Stimulated activated CD4-positive, alpha-beta T cell treated with anti-CD3 and anti-CD28 coated beads, Interleukin-1b, Interleukin-23, amount 100 ng/mL, for 24 hours (primary cell): Measurements from ENCODE around the gene AGRN.
"Not testable (repeated sequence)": the region's sequence is repeated elsewhere in the genome, so short reads cannot be mapped to it uniquely, and the experiment has no call there.

Experiments
- DNase-seq, 4 experiments: peaks; one replicate each; pipeline ENCODE4 v3.0.0-alpha.2; 2020; ENCODE audit warnings: low read depth in 4 of 4, low spot score in 1 of 4

The AGRN gene

GRCh38 chr1:1019122-1019999 is 559 bp upstream of the AGRN start:
- DNase-seq = peak; percentile 58 to 73 (median 62)

- no peak for DNase-seq
Measured at GRCh38 chr1:1020415-1021009, 592 bp downstream of the AGRN start.

GRCh38 chr1:1021010-1021919 is 1.3 kb downstream of the AGRN start:
- no peak for DNase-seq

- no peak for DNase-seq
Measured at GRCh38 chr1:1021920-1022259, 2.0 kb downstream of the AGRN start.

GRCh38 chr1:1022302-1023009 is 2.5 kb downstream of the AGRN start:
- DNase-seq = no peak

GRCh38 chr1:1023700-1024099 is 3.8 kb downstream of the AGRN start:
- no peak for DNase-seq

GRCh38 chr1:1024149-1024770 is 4.3 kb downstream of the AGRN start:
- no peak for DNase-seq

GRCh38 chr1:1024771-1025699 is 5.1 kb downstream of the AGRN start:
- DNase-seq = no peak

- no peak for DNase-seq
Measured at GRCh38 chr1:1025730-1026129, 5.8 kb downstream of the AGRN start.

- no peak for DNase-seq
Measured at GRCh38 chr1:1026599-1027413, 6.9 kb downstream of the AGRN start.

GRCh38 chr1:1027791-1028190 is 7.9 kb downstream of the AGRN start:
- no peak for DNase-seq

GRCh38 chr1:1030867-1031658 is 11.1 kb downstream of the AGRN start:
- not testable (repeated sequence) for DNase-seq

- no peak for DNase-seq
Measured at GRCh38 chr1:1031659-1032235, 11.8 kb downstream of the AGRN start.

GRCh38 chr1:1032424-1032823 is 12.5 kb downstream of the AGRN start:
- DNase-seq = no peak

GRCh38 chr1:1033009-1033587 is 13.2 kb downstream of the AGRN start:
- DNase-seq = peak; percentile 60 to 89 (median 78)

GRCh38 chr1:1033731-1034438 is 14.0 kb downstream of the AGRN start:
- no peak for DNase-seq

- DNase-seq = no peak
Measured at GRCh38 chr1:1034439-1034781, 14.5 kb downstream of the AGRN start.
